Thymus (tissue), 14 donors: ENCODE results near the gene MR1. TPM values are rescaled to one million over a fixed set of nuclear protein-coding genes. Genes with fewer than 3 reads are reported as not detected.
A peak's percentile ranks its signal among the peaks of the same experiment; 100 is the strongest.

ENCODE experiments used
- DNase-seq, 9 donors: peaks; one replicate each; pipeline ENCODE4 v3.0.0-alpha.2; 2013; ENCODE audit warnings: low spot score in 9 of 9, low read depth in 6 of 9, missing footprints in 1 of 9
- H3K27ac ChIP-seq, 2 donors: one replicate each; pipeline ENCODE4 v1.5.1; 2013; ENCODE audit warnings: control low read depth in 1 of 2, low read depth in 1 of 2, low read length in 1 of 2, mild to moderate bottlenecking in 1 of 2, moderate library complexity in 1 of 2
- H3K27me3 ChIP-seq, 2 donors: one replicate each; pipeline ENCODE4 v1.5.1; 2013; ENCODE audit warnings: low read length in 1 of 2; ENCODE audit not compliant: control insufficient read depth in 2 of 2, insufficient read depth in 1 of 2
- H3K36me3 ChIP-seq, 2 donors: one replicate each; pipeline ENCODE4 v1.5.1; 2013; ENCODE audit warnings: low read length in 1 of 2, mild to moderate bottlenecking in 1 of 2, moderate library complexity in 1 of 2; ENCODE audit not compliant: control insufficient read depth in 2 of 2, insufficient read depth in 2 of 2
- H3K4me1 ChIP-seq, 2 donors: one replicate each; pipeline ENCODE4 v1.5.1; 2013; ENCODE audit warnings: low read length in 2 of 2; ENCODE audit not compliant: control insufficient read depth in 2 of 2, insufficient read depth in 2 of 2
- H3K4me3 ChIP-seq, 2 donors: one replicate each; pipeline ENCODE4 v1.5.1; 2013; ENCODE audit warnings: low read length in 2 of 2, control low read depth in 1 of 2, mild to moderate bottlenecking in 1 of 2
- H3K9me3 ChIP-seq, 2 donors: one replicate each; pipeline ENCODE4 v1.5.1; 2013; ENCODE audit warnings: low read length in 1 of 2, mild to moderate bottlenecking in 1 of 2; ENCODE audit not compliant: control insufficient read depth in 2 of 2, insufficient read depth in 1 of 2
- WGBS: extraction: QIAGEN DNeasy Blood & Tissue Kit; methylation state at CpG from one replicate; pipeline ENCODE4 v1.1.7; 2013; 5-methylcytosine and 5-hydroxymethylcytosine counted together
- long read RNA-seq, 10 donors: transcript quantifications; one replicate each; lab custom pipeline, GENCODE V29; 2026
- polyA plus RNA-seq: library from polyadenylated mRNA; stranded (reverse); fragments of 200-250 nt; gene quantifications from one replicate; pipeline ENCODE4 v1.2.3, GENCODE V29; 2013
- total RNA-seq: library from RNA; stranded (reverse); fragments of 120-200 nt; gene quantifications from one replicate; pipeline ENCODE4 v1.2.4, GENCODE V29; 2013
- donor health status: healthy.

The MR1 gene
- 21.1 TPM for total RNA-seq
- 12.0 TPM for polyA plus RNA-seq
- long read RNA-seq, donor 1, partial matches to known transcripts, result 0 of 1 reads
- long read RNA-seq, donor 1, other reads (novel, unspliced or antisense), result 0 of 1 reads
- long read RNA-seq, donor 2, full-length matches to known transcripts, result 11 of 11 reads
- long read RNA-seq, donor 2, partial matches to known transcripts, result 0 of 11 reads
- long read RNA-seq, donor 2, other reads (novel, unspliced or antisense), result 0 of 11 reads
- long read RNA-seq, donor 3, full-length matches to known transcripts, result 7 of 7 reads
- long read RNA-seq, donor 3, partial matches to known transcripts, result 0 of 7 reads
- long read RNA-seq, donor 3, other reads (novel, unspliced or antisense), result 0 of 7 reads
- long read RNA-seq, donor 4, full-length matches to known transcripts, result 4 of 4 reads
- long read RNA-seq, donor 4, partial matches to known transcripts, result 0 of 4 reads
- long read RNA-seq, donor 4, other reads (novel, unspliced or antisense), result 0 of 4 reads
- long read RNA-seq, donor 5, full-length matches to known transcripts, result 5 of 5 reads
- long read RNA-seq, donor 5, partial matches to known transcripts, result 0 of 5 reads
- long read RNA-seq, donor 5, other reads (novel, unspliced or antisense), result 0 of 5 reads
- long read RNA-seq, donor 6, full-length matches to known transcripts, result 10 of 10 reads
- long read RNA-seq, donor 6, partial matches to known transcripts, result 0 of 10 reads
- long read RNA-seq, donor 6, other reads (novel, unspliced or antisense), result 0 of 10 reads
- long read RNA-seq, donor 7, full-length matches to known transcripts, result 8 of 8 reads
- long read RNA-seq, donor 7, partial matches to known transcripts, result 0 of 8 reads
- long read RNA-seq, donor 7, other reads (novel, unspliced or antisense), result 0 of 8 reads
- long read RNA-seq, donor 8, full-length matches to known transcripts, result 3 of 3 reads
- long read RNA-seq, donor 8, partial matches to known transcripts, result 0 of 3 reads
- long read RNA-seq, donor 8, other reads (novel, unspliced or antisense), result 0 of 3 reads
- long read RNA-seq, donor 9, full-length matches to known transcripts, result 7 of 7 reads
- long read RNA-seq, donor 9, partial matches to known transcripts, result 0 of 7 reads
- long read RNA-seq, donor 9, other reads (novel, unspliced or antisense), result 0 of 7 reads
- long read RNA-seq, donor 10, full-length matches to known transcripts, result 5 of 5 reads
- long read RNA-seq, donor 10, partial matches to known transcripts, result 0 of 5 reads
- long read RNA-seq, donor 10, other reads (novel, unspliced or antisense), result 0 of 5 reads

DNA sequence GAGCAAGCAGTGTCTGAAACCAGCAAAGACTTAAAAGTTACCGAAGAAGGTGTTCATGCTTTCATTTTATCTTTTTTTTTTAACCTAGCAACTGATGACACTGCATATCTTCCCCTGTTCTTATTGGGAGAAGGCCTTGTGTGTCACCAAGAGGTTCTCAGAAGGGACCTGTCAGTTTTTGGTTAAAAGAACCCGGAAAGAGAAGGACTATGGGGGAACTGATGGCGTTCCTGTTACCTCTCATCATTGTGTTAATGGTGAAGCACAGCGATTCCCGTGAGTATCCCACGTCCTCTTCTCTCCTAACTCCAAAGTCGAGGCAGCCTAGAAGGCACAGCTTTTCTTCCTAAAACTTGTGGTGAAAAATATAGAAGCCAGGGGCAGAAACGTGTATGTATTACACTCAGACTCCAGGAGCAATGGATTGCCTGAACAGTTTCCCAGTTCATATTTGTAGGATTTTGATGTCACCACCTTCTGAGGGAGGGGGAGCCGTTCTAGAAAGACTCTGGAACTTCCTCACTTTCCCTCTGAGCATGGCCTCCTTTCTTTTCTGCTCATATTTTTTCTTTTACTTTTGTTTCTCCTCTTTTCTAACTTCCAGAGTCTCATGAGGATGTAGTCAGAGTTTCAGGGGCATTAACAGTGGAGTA, at the start of gene MR1:
TSS of gene MR1 (plus strand) at position 185 of the 653 bp plus-strand sequence. CDS start at position 210, 25 bp downstream.
- Histone ChIP-seq H3K36me3 (peaks cover 0 to 6% of the 10 kb centered on the region in 2 donors), H3K4me3 (peak within 1 kb of the TSS; percentile 63), H3K9me3 (no peaks in the 10 kb centered on the region), H3K27me3 (no peaks in the 10 kb centered on the region), H3K4me1 (peaks cover 19 to 35% of the 10 kb centered on the region in 2 donors), H3K27ac (peak within 1 kb of the TSS; percentile 92 to 94)
- WGBS, result under 1% methylated on average over 9 of the region's 9 CpGs
- peak; percentile 72 to 97 (median 88) for DNase-seq

DNA sequence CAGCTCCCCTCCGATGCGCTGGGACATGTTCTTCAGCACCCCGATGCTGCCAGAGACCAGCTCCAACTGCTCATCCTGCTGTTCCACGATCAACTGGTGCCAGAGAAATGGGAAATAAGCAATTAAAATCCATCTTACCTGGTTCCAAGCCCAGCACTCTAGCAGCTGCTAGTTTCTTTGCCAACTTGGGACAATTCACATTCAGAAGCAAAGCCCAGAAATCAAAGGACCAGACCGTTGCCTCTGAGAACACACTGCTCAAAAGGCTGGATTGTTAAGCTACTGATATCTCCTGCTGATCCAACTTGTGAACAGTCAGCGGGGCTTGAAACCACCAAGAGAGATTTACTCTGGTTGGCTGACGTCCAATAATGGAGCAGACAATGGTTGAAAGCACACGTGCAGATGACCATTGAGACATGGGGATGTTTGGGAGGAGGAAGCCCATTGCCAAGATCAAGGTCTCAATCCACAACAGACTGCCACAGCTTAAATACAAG, 45.5 kb upstream of the MR1 start:
- H3K9me3 ChIP-seq, result no peaks in the 10 kb centered on the region
- peaks cover 58 to 77% of the 10 kb centered on the region in 2 donors for H3K36me3 ChIP-seq
- peaks cover 0 to 3% of the 10 kb centered on the region in 2 donors for H3K4me1 ChIP-seq
- DNase-seq, result no peak
- 95% methylated on average over 8 of the region's 8 CpGs for WGBS
- no peak overlapping the region for H3K4me3 ChIP-seq
- H3K27me3 ChIP-seq, result no peaks in the 10 kb centered on the region
- H3K27ac ChIP-seq, result no peak overlapping the region

DNA sequence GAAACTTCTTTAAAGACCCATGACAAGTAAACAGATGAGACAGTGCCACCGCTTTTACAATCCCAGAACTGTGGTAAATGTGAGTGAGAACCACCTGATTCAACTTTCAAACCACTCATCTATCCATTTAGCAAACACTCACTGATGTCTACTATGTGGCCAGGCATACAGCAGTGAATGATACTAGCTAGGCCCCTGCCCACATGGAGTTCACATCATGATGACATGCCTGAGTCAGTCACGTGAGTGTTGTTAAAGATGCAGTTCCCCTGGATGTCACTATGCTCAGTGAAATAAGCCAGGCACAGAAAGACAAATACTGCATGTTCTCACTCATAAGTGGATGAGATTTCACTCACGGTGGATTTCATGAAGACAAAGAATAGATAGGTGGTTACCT, 39.5 kb upstream of the MR1 start:
- Histone ChIP-seq H3K36me3 (peaks cover 26 to 52% of the 10 kb centered on the region in 2 donors), H3K27me3 (no peaks in the 10 kb centered on the region), H3K27ac (no peak overlapping the region), H3K4me1 (no peaks in the 10 kb centered on the region), H3K4me3 (no peak overlapping the region), H3K9me3 (no peaks in the 10 kb centered on the region)
- WGBS, result 97% methylated on average over 3 of the region's 3 CpGs
- no peak for DNase-seq

- DNase-seq, result no peak
- Histone ChIP-seq H3K27ac (no peak overlapping the region), H3K9me3 (no peaks in the 10 kb centered on the region), H3K4me3 (no peak overlapping the region), H3K4me1 (no peaks in the 10 kb centered on the region), H3K27me3 (no peaks in the 10 kb centered on the region), H3K36me3 (peaks cover 11 to 45% of the 10 kb centered on the region in 2 donors)
- WGBS, result 94% methylated on average over 4 of the region's 4 CpGs
Measured at GRCh38 chr1:180997843-180998504, 35.8 kb upstream of the MR1 start.

GRCh38 chr1:181001091-181001780, 32.5 kb upstream of the MR1 start:
- Histone ChIP-seq H3K36me3 (peaks cover 27 to 56% of the 10 kb centered on the region in 2 donors), H3K27ac (no peak overlapping the region), H3K4me1 (no peaks in the 10 kb centered on the region), H3K9me3 (no peaks in the 10 kb centered on the region), H3K4me3 (no peak overlapping the region), H3K27me3 (no peaks in the 10 kb centered on the region)
- no peak for DNase-seq
- 98% methylated on average over 7 of the region's 7 CpGs for WGBS

DNA sequence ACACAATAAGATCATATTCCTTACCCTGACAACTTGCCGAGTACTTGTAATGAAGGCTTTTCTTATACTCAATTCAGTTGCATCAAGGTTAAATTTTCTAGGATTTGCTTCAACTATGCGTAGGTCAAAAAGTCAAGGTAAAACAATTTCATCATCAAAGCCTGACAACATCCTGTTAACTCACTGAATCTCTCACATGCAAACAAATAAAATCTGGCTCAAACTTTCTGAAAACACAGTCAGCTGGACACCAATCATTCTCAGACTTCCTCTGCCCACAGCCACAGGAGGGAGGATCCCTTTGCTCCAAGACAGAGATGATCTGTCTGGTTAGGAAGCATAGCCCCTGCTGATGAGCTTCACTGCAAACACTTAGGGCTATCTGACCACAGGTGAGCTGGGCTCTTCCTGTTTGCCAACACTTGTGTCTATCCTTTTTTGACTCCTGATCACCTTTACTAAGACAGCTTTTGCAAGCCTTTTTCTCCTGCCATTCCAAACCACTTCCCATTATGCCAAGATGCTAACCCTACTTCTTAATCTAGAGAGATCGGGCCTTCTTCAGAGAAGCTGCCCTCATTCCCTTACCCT, 31.1 kb upstream of the MR1 start:
- no peaks in the 10 kb centered on the region for H3K4me1 ChIP-seq

GRCh38 chr1:181010789-181011188, 23.0 kb upstream of the MR1 start:
- Histone ChIP-seq H3K4me3 (no peak overlapping the region), H3K27ac (no peak overlapping the region), H3K9me3 (no peaks in the 10 kb centered on the region), H3K4me1 (peaks cover 21 to 23% of the 10 kb centered on the region in 2 donors), H3K36me3 (no peaks in the 10 kb centered on the region), H3K27me3 (no peaks in the 10 kb centered on the region)
- DNase-seq, result no peak

More for the DNA sequence above, 31.1 kb upstream of the MR1 start:
- H3K36me3 ChIP-seq, result peaks cover 25 to 56% of the 10 kb centered on the region in 2 donors
- no peak for DNase-seq
- no peak overlapping the region for H3K27ac ChIP-seq
- no peak overlapping the region for H3K4me3 ChIP-seq
- WGBS, result 99% methylated on average over 3 of the region's 3 CpGs
- no peaks in the 10 kb centered on the region for H3K9me3 ChIP-seq
- H3K27me3 ChIP-seq, result no peaks in the 10 kb centered on the region
